Astrocyte of the hippocampus (primary cell): Measurements from ENCODE around the gene EPB41L1.
"Not testable (repeated sequence)": the region's sequence is repeated elsewhere in the genome, so short reads cannot be mapped to it uniquely, and the experiment has no call there.

ENCODE experiments used
- DNase-seq: peaks from one replicate; pipeline ENCODE4 v3.0.0; 2011; ENCODE audit warnings: low read depth, low spot score

EPB41L1 gene

DNA sequence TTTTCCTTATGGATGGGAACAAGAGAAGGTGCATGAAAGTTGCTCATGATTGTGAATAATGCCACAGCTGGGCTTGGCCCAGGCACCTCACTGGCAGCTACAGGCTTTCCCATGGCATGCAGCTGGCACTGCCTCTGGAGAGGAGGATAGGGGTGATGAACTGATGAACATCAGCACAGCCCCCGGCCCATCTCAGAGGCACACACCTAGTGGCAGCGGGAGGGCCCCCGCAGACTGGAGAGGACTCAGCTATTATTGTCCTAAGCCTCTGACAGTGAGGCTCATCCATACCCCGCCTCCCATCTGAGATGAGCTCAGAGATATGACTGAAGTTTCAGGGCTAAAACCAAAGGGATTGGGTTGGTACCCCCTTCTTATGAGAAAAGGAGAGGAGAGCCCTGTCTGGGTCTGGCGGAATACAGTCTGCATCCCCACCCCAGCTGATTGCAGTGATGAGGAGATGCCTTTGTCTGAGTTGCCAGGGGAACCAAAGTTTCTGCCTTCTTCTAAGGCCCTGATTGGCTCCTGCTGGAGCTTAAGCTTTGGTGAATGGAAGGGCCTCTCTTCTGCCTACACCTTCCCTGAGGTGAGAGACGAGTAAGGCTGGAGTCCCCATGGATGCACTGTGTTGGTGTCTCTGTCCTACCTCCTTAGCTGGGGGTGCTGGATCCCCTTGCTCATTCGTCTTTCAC, 27.6 kb upstream of the EPB41L1 start:
- no peak for DNase-seq

DNA sequence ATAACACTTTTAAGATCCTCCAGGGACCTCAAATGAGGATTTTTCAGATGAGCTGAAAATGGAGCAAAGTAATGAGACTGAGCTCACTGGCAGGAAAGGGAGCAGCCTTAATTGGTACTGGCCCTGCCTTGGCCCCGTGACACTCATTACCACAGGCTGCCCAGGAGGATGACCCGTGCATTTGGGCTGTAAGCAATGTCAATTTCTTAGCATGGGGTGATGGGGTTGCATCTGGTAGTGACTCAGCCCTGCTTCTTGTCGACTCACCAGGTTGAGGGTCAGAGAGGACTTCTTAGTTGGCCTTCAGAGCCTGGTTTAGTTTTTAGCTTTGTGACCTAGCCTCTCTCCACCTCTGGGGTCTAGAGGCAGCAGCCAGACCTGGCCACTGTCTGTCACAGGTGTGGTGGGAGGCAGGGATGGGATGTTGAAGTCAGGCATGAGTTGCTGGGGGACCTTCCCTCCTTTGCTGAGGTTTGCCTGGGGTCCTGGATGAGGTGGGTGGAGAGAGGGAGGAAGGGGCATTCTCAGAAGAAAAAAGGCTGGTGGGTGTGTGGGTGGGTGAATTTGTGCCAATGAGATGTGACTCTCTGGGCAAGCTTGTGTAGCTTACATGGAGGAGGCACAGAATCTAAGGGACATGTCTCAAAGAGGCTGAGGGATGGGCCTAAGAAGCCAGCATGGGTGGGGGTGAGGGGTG, 25.9 kb upstream of the EPB41L1 start:
- peak; percentile 41 for DNase-seq

DNA sequence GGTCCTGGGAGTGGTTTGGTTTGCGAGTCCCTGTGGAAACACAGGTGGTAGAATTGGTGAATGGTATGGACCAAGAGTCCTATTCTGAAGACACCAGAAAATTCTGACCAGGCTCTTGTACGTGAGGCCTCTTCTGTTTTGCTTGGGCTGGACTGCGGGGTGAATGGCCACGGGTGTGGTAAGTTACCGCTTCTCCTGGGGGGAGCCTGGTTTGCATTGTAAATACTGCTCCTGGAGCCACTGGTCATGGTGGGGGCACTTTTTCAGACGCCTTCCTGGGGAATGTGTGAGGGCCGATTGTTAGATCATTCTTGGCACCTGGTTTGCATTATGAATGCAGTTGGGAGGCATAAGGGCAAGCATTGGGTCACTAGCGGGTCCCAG, 25.4 kb upstream of the EPB41L1 start:
- no peak for DNase-seq

DNA sequence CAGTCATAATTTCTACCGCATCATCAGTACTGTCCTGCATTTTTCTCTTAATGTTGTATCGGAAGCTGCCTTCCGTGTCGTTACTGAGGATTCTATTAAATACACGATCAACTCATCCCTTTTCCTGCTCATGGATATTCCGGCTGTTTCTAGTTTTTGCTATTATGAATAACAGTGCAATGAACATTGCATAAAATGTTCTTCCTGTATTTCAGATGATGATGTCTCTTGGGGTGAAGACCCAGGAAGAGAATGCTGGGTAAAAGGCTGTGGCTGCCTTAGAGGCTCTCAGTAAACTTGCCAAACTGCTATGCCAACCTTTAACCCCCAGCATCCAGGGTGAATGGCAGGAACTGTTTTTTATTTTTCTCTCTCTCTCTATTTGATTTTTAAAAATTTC, 24.1 kb upstream of the EPB41L1 start:
- DNase-seq = no peak

DNA sequence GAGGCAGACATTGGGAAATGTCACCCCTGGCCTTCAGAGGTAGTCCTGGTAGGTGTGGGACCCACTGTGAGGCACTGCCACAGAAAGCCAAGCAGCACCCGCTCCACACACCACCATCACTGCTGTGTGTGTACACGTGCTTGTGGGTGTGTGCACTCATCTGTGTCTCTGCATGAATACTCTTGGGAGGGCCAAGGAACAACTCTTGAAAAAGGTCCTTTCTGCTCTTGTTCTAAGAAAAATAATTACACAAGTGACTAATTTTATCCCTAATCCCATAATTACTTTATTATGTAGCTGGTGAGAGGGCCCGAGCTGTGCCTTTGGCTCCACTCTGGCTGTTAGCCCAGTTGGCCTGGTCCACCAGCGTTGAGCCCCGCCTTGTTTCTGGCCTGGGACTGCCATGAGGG, 21.7 kb upstream of the EPB41L1 start:
- no peak for DNase-seq

DNA sequence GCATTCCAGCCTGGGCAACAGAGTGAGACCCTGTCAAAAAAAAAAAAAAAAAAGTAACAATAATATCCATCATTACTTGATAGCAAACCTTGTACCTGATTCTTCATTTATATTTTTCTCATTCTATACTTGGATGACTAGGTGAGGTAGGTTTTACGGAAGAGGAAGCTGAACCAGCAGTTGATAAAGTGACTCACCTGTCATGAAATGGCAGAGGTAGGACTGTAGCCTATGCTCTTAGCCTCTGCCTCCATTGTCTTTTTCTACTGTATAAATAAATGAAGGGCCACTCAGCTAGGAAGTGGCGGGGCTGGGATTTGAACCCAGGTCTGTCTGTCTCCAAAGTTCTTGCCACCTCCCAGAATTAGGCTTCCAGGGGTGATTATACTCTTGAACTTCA, 20.7 kb upstream of the EPB41L1 start:
- DNase-seq = no peak

DNA sequence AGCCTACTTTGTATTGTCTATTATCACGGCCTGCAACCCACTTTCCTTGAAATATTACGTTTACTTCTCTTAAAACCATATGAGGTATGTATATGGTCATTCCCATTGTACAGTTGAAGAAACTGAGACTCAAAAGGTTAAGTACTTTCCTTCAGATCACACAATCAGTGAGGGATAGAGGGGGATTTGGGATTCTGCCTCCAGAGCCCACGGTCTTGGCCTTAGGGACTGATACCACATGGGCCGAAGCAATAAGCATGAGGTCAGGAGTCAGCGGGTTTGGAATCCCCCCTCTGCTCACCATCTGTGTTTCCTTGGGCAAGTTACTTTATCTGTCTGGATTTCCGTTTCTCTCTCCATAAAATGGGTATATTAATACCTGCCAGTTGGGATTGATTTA, 19.4 kb upstream of the EPB41L1 start:
- no peak for DNase-seq

DNA sequence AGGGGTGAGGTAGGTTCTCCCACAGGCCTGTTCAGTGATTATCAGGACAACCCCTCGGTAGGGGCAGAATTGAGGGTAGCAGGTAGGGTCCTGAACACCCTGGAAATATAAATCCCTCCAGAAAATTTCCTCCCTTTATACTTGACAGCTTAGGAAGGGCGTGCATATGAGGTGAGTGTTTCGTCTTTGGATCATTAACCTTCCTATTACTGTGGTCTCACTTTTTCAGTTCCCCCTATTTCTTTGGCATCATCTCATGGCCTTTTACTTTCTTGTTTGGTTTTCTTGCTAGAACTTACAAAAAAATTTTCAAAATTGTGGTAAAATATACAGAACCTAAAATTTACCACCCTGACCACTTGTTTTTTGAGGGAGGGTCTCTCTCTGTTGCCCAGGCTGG, 18.7 kb upstream of the EPB41L1 start:
- no peak for DNase-seq

DNA sequence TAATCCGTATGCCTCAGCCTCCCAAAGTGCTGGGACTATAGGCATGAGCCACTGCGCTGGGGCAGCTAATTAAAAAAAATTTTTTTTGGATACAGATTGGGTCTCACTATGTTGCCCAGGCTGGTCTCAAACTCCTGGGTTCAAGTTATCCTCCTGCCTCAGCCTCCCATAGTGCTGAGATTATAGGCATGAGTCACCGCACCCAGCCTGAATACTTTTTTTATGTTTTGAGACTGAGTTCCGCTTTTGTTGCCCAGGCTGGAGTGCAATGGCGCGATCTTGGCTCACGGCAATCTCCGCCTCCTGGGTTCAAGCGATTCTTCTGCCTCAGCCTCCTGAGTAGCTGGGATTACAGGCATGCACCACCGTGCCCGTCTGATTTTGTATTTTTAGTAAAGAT, 17.2 kb upstream of the EPB41L1 start:
- not testable (repeated sequence) for DNase-seq

DNA sequence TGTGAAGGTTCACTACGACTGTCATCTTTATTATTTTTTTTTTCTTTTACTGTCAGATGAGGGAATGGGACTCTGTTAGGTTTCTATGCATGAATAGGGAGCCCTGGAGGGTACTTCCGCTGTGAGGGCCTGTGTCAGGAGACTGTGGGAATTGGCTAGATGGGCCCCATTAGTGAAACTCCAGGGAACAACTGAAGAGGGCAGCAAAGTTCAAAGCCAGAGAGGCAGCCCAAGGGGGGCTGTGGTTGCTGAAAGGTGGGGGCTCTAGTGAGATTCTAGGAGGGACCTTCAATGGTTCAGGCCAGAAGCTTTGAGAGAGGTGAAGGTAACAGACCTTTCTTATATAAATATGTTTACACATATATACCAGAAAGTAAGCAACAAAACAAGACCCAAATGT, 13.2 kb upstream of the EPB41L1 start:
- no peak for DNase-seq

DNA sequence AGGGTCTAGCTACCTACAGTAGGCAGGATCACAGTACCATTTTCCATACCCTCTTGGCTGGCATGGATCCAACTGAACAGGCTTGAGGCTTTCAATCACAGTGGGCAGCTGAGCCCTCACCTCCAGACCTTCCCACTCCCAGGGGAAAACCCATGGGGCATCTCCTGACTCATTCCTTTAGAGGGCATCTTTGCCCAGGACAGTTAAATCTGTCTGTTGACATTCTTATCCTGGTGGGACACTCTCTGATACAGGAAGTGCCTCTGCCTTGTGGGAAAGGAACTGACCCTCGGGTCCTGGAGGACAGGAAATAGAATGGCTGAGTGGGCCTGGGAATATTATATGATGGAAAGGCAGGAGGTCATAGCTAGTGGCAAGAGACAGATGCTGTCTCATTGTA, 10.2 kb upstream of the EPB41L1 start:
- no peak for DNase-seq

DNA sequence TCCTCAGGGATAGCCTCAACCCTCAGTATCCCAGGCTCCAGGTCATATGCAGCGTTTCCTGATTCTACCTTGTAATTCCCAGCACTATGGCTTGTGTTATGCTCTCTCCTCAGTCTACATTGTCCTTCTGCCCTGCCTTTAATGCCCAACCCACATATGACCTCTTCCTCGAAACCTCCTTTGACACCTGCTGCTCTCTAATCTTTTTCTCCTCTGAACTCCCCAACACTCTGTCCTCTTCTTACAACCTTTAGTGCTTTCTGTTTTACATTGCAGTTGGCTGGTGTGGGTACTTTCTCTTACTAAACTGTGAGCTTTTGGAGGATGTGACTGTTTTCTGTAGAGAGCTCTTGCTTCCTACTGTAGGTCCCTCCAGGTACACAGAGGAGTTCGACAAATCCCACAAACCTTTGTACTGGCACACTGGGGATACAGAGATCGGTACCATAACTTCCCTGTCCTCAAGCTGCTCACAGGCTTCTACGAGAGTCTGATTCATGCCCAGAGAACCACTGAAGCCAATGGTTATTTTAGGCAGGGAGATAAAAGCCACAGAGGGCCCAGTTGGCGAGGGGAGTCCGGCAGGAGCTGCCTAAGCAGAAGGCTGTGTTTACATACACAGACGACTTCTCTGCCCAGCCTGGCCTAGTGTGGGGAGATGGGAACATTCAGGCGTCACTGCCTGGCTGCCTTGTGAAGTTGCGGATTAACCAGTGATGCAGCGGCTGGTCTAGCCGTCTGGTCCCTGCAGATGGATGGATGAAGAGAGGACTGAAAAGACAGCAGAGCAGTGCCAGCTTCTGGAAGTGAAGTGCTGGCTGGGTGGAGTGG, 8.4 kb upstream of the EPB41L1 start:
- peak; percentile 63 for DNase-seq

DNA sequence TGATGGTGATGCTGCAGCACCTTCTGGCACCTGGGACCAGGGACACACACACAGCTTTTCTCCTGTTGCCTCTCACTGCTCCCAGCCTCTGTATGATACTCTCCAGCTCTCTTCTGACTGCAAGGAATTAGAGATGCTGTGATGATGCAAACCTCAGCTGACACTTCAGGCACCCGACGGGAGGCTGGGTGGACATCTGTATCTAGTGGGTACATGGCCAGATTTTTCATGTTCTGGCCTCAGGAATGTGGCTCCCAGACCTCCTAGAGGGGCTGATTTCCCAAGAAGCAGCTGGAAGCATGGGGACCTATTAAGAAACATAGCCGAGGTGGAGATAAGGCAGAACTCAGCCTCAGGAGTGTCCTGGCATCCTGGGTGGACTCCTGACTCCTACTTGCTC, 6.8 kb upstream of the EPB41L1 start:
- DNase-seq = peak; percentile 17

DNA sequence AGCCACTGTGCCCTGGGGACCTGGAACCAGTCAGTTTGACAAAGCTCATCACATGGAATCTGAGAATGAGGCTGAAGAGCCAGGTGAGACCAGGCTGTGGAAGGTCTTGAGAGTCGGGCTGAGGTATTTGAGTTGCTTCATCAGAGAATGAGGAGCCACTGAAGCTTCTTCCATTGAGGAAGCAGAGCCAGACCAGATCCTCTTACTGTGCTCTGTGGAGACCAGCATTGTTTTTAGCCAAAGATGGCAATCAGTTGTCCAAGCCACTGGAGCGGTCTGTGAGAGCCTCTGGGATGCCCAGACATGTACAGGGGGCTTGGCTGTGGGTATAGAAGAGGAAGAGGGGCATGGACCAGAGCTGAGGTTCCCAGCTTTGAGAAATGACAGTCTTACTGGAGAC, 6.1 kb upstream of the EPB41L1 start:
- DNase-seq = no peak

DNA sequence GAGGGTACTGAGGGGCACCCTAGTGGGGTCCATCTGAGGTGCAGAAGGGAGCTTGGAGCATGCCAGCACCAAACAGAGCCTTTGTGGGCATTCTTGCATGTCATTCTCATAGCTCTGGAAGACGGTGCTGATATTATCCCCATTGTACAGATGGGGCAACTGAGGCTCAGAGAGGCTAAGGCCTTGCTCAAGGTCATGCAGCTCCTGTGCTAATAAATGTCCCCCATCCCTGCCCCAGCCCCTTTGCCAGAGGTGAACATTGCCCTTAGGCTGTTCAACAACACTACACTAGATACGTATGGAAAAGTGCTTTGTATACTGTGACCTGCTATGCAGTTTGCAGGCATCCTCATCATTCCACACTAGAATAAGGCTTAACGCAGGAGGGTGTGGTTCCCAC, 5.5 kb upstream of the EPB41L1 start:
- DNase-seq = no peak

DNA sequence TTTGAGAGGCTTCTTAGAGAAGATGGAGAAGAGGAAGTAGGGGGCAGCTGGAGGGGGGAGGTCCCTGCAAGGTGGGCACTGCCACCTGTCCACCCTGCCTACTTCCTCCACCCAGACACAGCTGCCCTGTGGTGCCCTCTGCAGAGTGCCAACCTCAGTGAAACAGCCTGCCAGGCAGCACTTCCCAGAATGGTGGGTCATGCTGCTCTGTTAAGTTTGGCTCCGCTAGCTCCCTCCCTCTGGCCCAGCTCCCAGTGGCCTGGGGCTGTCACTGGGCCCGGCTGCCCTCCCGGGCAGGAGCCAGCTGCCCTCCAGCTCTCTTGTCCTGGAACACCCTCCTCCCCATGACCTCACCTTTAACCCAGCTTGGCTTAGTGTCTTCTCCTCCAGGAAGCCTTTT, 5.1 kb upstream of the EPB41L1 start:
- no peak for DNase-seq

DNA sequence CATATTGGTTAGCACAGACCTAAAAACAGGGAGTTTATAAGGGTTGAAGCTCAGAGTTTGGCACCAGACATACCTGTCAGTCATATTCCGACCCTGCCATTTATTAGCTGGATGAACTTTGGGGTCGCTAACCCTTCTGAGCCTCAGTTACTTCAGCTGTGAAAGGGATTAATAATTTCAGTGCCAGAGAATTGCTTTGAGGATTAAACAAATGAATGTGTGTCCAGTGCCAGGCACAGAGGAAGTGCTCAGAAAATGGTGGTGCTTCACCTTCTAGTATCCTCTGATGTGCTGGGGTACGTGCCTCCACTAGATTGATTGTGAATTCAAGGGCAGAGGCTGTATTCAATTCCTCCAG, 4.1 kb upstream of the EPB41L1 start:
- DNase-seq = no peak

DNA sequence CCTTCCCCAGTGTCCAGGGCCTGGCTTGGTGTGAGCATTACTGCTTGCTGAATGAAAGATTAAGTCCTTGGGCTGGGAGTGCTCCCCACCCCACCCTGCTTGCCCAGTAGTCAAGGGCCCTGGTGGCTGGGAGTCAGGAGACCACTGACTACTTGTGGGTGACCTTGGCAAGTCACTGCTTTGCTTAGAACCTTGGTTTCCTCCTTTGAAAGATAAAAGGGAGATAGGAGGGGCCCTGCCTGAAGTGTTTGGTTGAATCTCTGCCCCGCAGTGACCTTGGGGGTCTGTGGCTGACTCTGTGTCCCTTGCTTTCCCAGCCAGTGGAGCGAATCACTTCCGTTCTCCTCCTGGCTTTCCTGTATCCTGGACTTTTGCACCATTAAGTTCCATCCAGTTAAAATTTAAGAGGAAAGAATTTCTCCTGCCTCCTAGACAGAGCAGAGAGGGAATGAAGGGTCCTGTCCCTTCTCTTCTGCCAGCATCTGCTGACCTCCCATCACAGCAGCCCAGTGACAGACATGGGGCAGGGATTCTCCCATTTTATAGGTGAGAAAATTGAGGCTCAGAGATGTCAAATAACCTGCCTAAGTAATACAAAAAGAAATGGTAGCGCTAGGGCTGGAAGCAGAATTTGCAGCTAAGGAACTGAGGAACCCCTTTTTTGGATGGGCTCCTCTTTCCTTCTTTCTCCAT, 3.5 kb upstream of the EPB41L1 start:
- DNase-seq = no peak

DNA sequence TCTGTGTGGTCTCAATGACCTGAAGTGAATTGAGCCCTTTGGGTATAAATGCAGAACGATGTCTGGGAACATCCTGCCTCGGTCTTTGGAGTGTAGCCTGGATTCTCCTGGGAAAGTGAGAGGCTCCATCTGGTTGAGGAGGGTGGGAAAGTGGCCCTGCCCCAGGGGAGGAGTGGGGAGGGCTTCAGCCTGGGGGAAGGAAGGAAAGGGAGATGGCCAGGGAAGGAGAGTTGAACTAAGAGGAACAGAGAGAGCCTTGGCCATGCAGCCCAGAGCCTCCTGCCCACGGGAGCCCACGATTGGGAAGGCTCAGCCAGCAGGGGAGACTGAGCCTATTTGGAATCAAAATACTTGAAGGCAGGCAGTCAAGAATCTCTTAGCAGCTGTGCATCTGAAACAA, 2.3 kb upstream of the EPB41L1 start:
- no peak for DNase-seq

DNA sequence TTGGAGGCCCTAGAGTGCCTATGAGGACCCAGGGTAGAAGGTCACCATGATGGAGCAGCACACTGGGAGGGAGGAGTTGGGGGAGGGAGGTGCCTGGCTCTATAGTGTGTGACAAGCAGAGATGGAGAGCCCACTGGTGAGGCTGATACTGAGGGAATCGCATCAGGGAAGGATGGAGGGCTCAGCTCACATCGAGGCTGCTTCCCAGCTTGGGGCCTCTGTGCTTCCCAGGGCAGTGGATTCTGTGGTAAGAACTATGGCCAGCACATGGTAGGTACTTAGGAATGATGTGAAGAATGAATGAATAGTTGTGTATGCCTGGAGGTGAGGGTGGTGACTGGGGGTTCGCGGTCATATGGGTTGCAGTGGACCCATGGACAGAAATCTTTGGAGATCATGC, 1.3 kb upstream of the EPB41L1 start:
- no peak for DNase-seq

DNA sequence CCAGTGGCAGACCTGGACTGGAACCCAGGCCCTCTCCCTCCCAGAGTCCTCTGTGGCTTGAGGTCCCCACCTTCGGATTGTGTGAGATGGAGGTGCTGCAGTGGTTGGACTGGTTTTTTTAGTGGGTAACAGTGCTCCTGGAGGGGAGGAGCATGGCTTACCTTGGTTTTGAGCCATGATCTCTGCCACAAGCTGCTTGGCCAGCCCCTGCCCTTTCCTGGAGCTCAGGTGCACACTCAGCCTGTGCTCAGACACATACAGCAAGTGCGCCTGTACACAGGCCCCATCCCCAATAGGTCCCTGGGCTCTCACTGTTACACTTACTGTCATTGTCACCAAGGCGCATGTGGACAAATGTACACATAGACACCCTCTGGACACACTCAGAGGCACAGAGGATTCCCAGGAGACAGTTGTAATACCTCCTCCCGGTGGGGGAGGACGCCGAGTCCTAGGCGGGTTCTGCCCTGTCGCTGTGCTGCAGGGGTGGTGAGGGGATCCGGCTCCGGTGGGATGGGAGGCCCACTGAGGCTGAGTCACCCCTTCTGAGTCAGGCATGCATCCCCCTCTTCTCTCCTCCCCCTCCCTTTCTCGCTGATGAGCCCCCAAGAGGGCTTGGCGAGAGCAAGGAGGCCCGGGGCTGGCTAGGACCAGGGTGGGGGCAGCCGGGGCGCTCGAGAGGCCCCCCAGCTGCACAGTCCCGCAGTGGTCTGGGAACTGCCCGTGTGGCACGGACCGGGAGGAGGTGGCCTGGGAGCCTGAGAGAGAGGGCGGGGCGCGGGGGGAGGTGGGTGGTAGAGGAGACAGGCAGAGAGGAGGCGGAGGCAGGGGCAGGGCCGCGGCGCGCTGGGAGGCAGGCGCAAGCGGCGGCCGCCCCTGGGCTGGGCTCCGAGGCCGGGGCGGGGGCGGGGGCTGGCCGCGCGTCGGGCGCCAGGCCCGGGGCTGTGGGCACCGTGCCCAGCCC, 522 bp upstream of the EPB41L1 start:
- peak; percentile 91 for DNase-seq
